Neural progenitor cell (in vitro differentiated cells): Measurements from ENCODE around the gene CDC42EP5.

Source experiments
- CTCF ChIP-seq: fragments of 200-600 bp; sonication (generic); IDR thresholded peaks from 2 replicates; pipeline ENCODE4 v1.5.1; 2017; ENCODE audit warnings: antibody characterized with exemption, mild to moderate bottlenecking
- EZH2phosphoT487 ChIP-seq: fragments of 200-600 bp; sonication (generic); IDR thresholded peaks from 2 replicates; pipeline ENCODE4 v1.6.1; 2017; ENCODE audit warnings: antibody characterized with exemption

- TF ChIP-seq EZH2phosphoT487 (no peak), CTCF (no peak)
Observed at GRCh38 chr19:54434112-54434872, 38.8 kb downstream of the CDC42EP5 start.
